Bronchial epithelial cell (primary cell): ENCODE data around the gene CACNG5. TPM values are rescaled to one million over a fixed set of nuclear protein-coding genes. Genes with fewer than 3 reads are reported as not detected.

Source experiments
- DNase-seq: peaks from one replicate; pipeline ENCODE4 v3.0.0-alpha.2; 2010; ENCODE audit warnings: low read depth
- FAIRE-seq: peaks from 2 replicates; lab custom pipeline; 2011; peaks lifted over from hg19 to GRCh38; lab: Jason Lieb, UNC
- H3K27me3 ChIP-seq: 2 replicates; pipeline ENCODE4 v1.5.1; 2011; ENCODE audit warnings: low read length; ENCODE audit not compliant: control insufficient read depth, insufficient read depth
- H3K36me3 ChIP-seq: 2 replicates; pipeline ENCODE4 v1.5.1; 2011; ENCODE audit warnings: low read length; ENCODE audit not compliant: control insufficient read depth, insufficient read depth
- H3K4me3 ChIP-seq: 2 replicates; pipeline ENCODE4 v1.5.1; 2011; ENCODE audit warnings: mild to moderate bottlenecking, low read depth, low read length, control low read depth
- CTCF ChIP-seq: IDR thresholded peaks from 2 replicates; pipeline ENCODE4 v1.5.1; 2011; ENCODE audit warnings: mild to moderate bottlenecking, moderate library complexity, low read length, control low read depth, inconsistent platforms; ENCODE audit not compliant: insufficient read depth, severe bottlenecking
- total RNA-seq: library from RNA; depleted of rRNA; stranded (reverse); fragments of >200 nt; gene quantifications from 2 replicates; pipeline ENCODE4 v1.2.1, GENCODE V29; 2014

The CACNG5 gene
- total RNA-seq, 1 donor from 2014 or later: not detected

GRCh38 chr17:66835476-66835875 is 559 bp downstream of the CACNG5 start:
- Histone ChIP-seq H3K4me3 (no peak overlapping the region), H3K27me3 (peaks cover 7% of the 10 kb centered on the region), H3K36me3 (no peaks in the 10 kb centered on the region)
- FAIRE-seq (no peak), DNase-seq (no peak)
- TF ChIP-seq CTCF: no peak

GRCh38 chr17:66836063-66837005 is 1.4 kb downstream of the CACNG5 start:
- no peak for DNase-seq
- no peaks in the 10 kb centered on the region for H3K36me3 ChIP-seq
- no peak for FAIRE-seq
- no peak for TF ChIP-seq CTCF
- peaks cover 7% of the 10 kb centered on the region for H3K27me3 ChIP-seq
- H3K4me3 ChIP-seq: no peak overlapping the region

- DNase-seq: no peak
Measured at GRCh38 chr17:66837226-66837625, 2.3 kb downstream of the CACNG5 start.

GRCh38 chr17:66837885-66838665 is 3.2 kb downstream of the CACNG5 start:
- H3K27me3 ChIP-seq: peaks cover 7% of the 10 kb centered on the region
- FAIRE-seq (no peak), DNase-seq (no peak)

More at GRCh38 chr17:66837226-66837625, 2.3 kb downstream of the CACNG5 start:
- TF ChIP-seq CTCF: no peak
- no peak for FAIRE-seq
- Histone ChIP-seq H3K27me3 (peaks cover 7% of the 10 kb centered on the region), H3K4me3 (no peak overlapping the region), H3K36me3 (no peaks in the 10 kb centered on the region)

GRCh38 chr17:66839616-66840015 is 4.7 kb downstream of the CACNG5 start:
- no peak for TF ChIP-seq CTCF
- DNase-seq (no peak), FAIRE-seq (no peak)
- H3K27me3 ChIP-seq: peaks cover 1% of the 10 kb centered on the region
- no peak overlapping the region for H3K4me3 ChIP-seq
- no peaks in the 10 kb centered on the region for H3K36me3 ChIP-seq

More at GRCh38 chr17:66837885-66838665, 3.2 kb downstream of the CACNG5 start:
- no peak for TF ChIP-seq CTCF
- Histone ChIP-seq H3K4me3 (no peak overlapping the region), H3K36me3 (no peaks in the 10 kb centered on the region)
